RKO (cell line): ENCODE results near the gene ZNF432.
"Not testable (repeated sequence)": the region's sequence is repeated elsewhere in the genome, so short reads cannot be mapped to it uniquely, and the experiment has no call there.

Experiments used
- DNase-seq: peaks from one replicate; pipeline ENCODE4 v3.0.0-alpha.2; 2016; ENCODE audit warnings: low spot score

ZNF432 gene

GRCh38 chr19:52048555-52049501, at the start of gene ZNF432:
Gene ZNF432, minus strand, starts transcription at chr19:52048838. Its CDS starts 1,970 bp downstream, at chr19:52046868.
- peak; percentile 82 for DNase-seq

- peak; percentile 60 for DNase-seq
Measured at GRCh38 chr19:52096416-52096815, 47.8 kb upstream of the ZNF432 start.

- DNase-seq: peak; percentile 96
Measured at GRCh38 chr19:52095172-52096014, 46.8 kb upstream of the ZNF432 start, which contains the start of gene ZNF841. Gene ZNF841, minus strand, starts transcription at chr19:52095765. Its CDS starts 10,964 bp downstream, at chr19:52084801.

GRCh38 chr19:52094526-52095130, 46.0 kb upstream of the ZNF432 start:
- peak; percentile 15 for DNase-seq

- no peak for DNase-seq
Measured at GRCh38 chr19:52086481-52086880, 37.8 kb upstream of the ZNF432 start.

GRCh38 chr19:52070496-52070895, 21.9 kb upstream of the ZNF432 start:
- peak; percentile 93 for DNase-seq

- no peak for DNase-seq
Measured at GRCh38 chr19:52069653-52070052, 21.0 kb upstream of the ZNF432 start.

- no peak for DNase-seq
Measured at GRCh38 chr19:52066258-52066863, 17.7 kb upstream of the ZNF432 start.

GRCh38 chr19:52065399-52065798, 16.8 kb upstream of the ZNF432 start:
- no peak for DNase-seq

GRCh38 chr19:52056480-52056879, 7.8 kb upstream of the ZNF432 start:
- DNase-seq: not testable (repeated sequence)

- DNase-seq: not testable (repeated sequence)
Measured at GRCh38 chr19:52051736-52052135, 3.1 kb upstream of the ZNF432 start.

GRCh38 chr19:52039169-52039568, 9.5 kb downstream of the ZNF432 start:
- DNase-seq: no peak

- no peak for DNase-seq
Measured at GRCh38 chr19:52034051-52034728, 14.4 kb downstream of the ZNF432 start.

GRCh38 chr19:52028780-52029123, 19.9 kb downstream of the ZNF432 start:
- no peak for DNase-seq

- DNase-seq: no peak
Measured at GRCh38 chr19:52028027-52028779, 20.4 kb downstream of the ZNF432 start, which contains the start of gene ZNF614. Gene ZNF614, minus strand, starts transcription at chr19:52028379. Its CDS starts 2,634 bp downstream, at chr19:52025745.

- DNase-seq: not testable (repeated sequence)
Measured at GRCh38 chr19:52026255-52026990, 22.2 kb downstream of the ZNF432 start.

- not testable (repeated sequence) for DNase-seq
Measured at GRCh38 chr19:52024478-52024877, 24.2 kb downstream of the ZNF432 start.

GRCh38 chr19:52022193-52022592, 26.4 kb downstream of the ZNF432 start:
- no peak for DNase-seq

GRCh38 chr19:52020506-52020905, 28.1 kb downstream of the ZNF432 start:
- peak; percentile 47 for DNase-seq

GRCh38 chr19:52010674-52011073, 38.0 kb downstream of the ZNF432 start:
- no peak for DNase-seq
